Activated CD4-positive, alpha-beta T cell treated with anti-CD3 and anti-CD28 coated beads, Interleukin-2, amount 50 U/mL, for 24 hours (primary cell): Measurements from ENCODE around the gene MINDY2.
"Not testable (repeated sequence)": the region's sequence is repeated elsewhere in the genome, so short reads cannot be mapped to it uniquely, and the experiment has no call there.

Experiments
- DNase-seq, 2 donors: peaks; one replicate each; pipeline ENCODE4 v3.0.0-alpha.2; 2020; ENCODE audit warnings: low read depth in 1 of 2, low spot score in 1 of 2

The MINDY2 gene

GRCh38 chr15:58749532-58750337 lies 21.4 kb upstream of the MINDY2 start, which contains the start of gene ADAM10:
TSS of gene ADAM10 (minus strand) at chr15:58749707. CDS start at chr15:58749534, 173 bp downstream.
- DNase-seq = peak; percentile 95 to 98

GRCh38 chr15:58752716-58753115 lies 18.4 kb upstream of the MINDY2 start:
- no peak for DNase-seq

GRCh38 chr15:58755350-58755749 lies 15.8 kb upstream of the MINDY2 start:
- DNase-seq = no peak

- DNase-seq = no peak
These were observed 15.1 kb upstream of the MINDY2 start for GRCh38 chr15:58755956-58756355.

GRCh38 chr15:58758141-58758540 lies 13.0 kb upstream of the MINDY2 start:
- DNase-seq = no peak

- DNase-seq = no peak
These were observed 10.6 kb upstream of the MINDY2 start for GRCh38 chr15:58760385-58761009.

GRCh38 chr15:58761010-58761388 lies 10.1 kb upstream of the MINDY2 start:
- DNase-seq = peak in 1 of 2 donors; percentile 7

- DNase-seq = no peak
These were observed 8.8 kb upstream of the MINDY2 start for GRCh38 chr15:58762285-58762684.

GRCh38 chr15:58762731-58763130 lies 8.4 kb upstream of the MINDY2 start:
- no peak for DNase-seq

GRCh38 chr15:58764468-58764867 lies 6.6 kb upstream of the MINDY2 start:
- no peak for DNase-seq

GRCh38 chr15:58766290-58766689 lies 4.8 kb upstream of the MINDY2 start:
- no peak for DNase-seq

- not testable (repeated sequence) for DNase-seq
These were observed 2.5 kb upstream of the MINDY2 start for GRCh38 chr15:58768601-58769004.

- DNase-seq = no peak
These were observed 614 bp upstream of the MINDY2 start for GRCh38 chr15:58770519-58770856.

GRCh38 chr15:58771621-58772250 lies 634 bp downstream of the MINDY2 start:
- DNase-seq = peak; percentile 4 to 8

GRCh38 chr15:58773024-58773423 lies 1.9 kb downstream of the MINDY2 start:
- DNase-seq = no peak

- no peak for DNase-seq
These were observed 4.3 kb downstream of the MINDY2 start for GRCh38 chr15:58775402-58775801.

GRCh38 chr15:58777107-58777506 lies 6.0 kb downstream of the MINDY2 start:
- DNase-seq = no peak

- DNase-seq = no peak
These were observed 8.5 kb downstream of the MINDY2 start for GRCh38 chr15:58779554-58779953.

GRCh38 chr15:58785355-58785754 lies 14.3 kb downstream of the MINDY2 start:
- no peak for DNase-seq

- DNase-seq = no peak
These were observed 17.1 kb downstream of the MINDY2 start for GRCh38 chr15:58788056-58788710.

- no peak for DNase-seq
These were observed 22.8 kb downstream of the MINDY2 start for GRCh38 chr15:58793862-58794261.

- DNase-seq = no peak
These were observed 24.7 kb downstream of the MINDY2 start for GRCh38 chr15:58795825-58796224.
